ENCODE data around the gene RAB11FIP4.

GRCh38 chr17:31513731-31514427 is 122.4 kb downstream of the RAB11FIP4 start:
- TF ChIP-seq CTCF (tag by site-specific recombination; IDR thresholded peaks at IDR 0.05) (no peak), ZBTB11 (tag by site-specific recombination; conservative IDR thresholded peaks at IDR 0.05; ENCODE audit: low read depth) (no peak), ZNF624 (tag by site-specific recombination; IDR thresholded peaks at IDR 0.05) (no peak), YY1 (tag by site-specific recombination; IDR thresholded peaks at IDR 0.05) (no peak)

Data from HEK293 (cell line).